Activated T-cell treated with anti-CD3 and anti-CD28 coated beads for 4 hours (primary cell): Measurements from ENCODE around the gene CYTIP.
A peak's percentile ranks its signal among the peaks of the same experiment; 100 is the strongest.

Experiments used
- DNase-seq: peaks from one replicate; pipeline ENCODE4 v3.0.0-alpha.2; 2020

CYTIP gene

GRCh38 chr2:157460897-157461296 lies 17.0 kb upstream of the CYTIP start:
- no peak for DNase-seq

- DNase-seq = no peak
These were observed 16.5 kb upstream of the CYTIP start for GRCh38 chr2:157460384-157460837.

GRCh38 chr2:157459486-157459885 lies 15.6 kb upstream of the CYTIP start:
- DNase-seq = no peak

GRCh38 chr2:157447741-157448140 lies 3.9 kb upstream of the CYTIP start:
- DNase-seq = no peak

- no peak for DNase-seq
These were observed 3.1 kb upstream of the CYTIP start for GRCh38 chr2:157447031-157447430.

GRCh38 chr2:157444641-157445040 lies 752 bp upstream of the CYTIP start:
- no peak for DNase-seq

GRCh38 chr2:157443090-157443489 lies 799 bp downstream of the CYTIP start:
- no peak for DNase-seq

GRCh38 chr2:157442636-157443035 lies 1.3 kb downstream of the CYTIP start:
- DNase-seq = no peak

- DNase-seq = no peak
These were observed 1.7 kb downstream of the CYTIP start for GRCh38 chr2:157442191-157442590.

GRCh38 chr2:157441072-157441454 lies 2.8 kb downstream of the CYTIP start:
- no peak for DNase-seq

- no peak for DNase-seq
These were observed 3.4 kb downstream of the CYTIP start for GRCh38 chr2:157440404-157441071.

- peak; percentile 44 for DNase-seq
These were observed 4.1 kb downstream of the CYTIP start for GRCh38 chr2:157439824-157440186.

- DNase-seq = no peak
These were observed 4.7 kb downstream of the CYTIP start for GRCh38 chr2:157438863-157439823.

- DNase-seq = no peak
These were observed 10.5 kb downstream of the CYTIP start for GRCh38 chr2:157433394-157433793.

- DNase-seq = no peak
These were observed 11.3 kb downstream of the CYTIP start for GRCh38 chr2:157432475-157433106.

- DNase-seq = no peak
These were observed 12.7 kb downstream of the CYTIP start for GRCh38 chr2:157431176-157431575.

- no peak for DNase-seq
These were observed 15.3 kb downstream of the CYTIP start for GRCh38 chr2:157428500-157429175.

GRCh38 chr2:157427922-157428303 lies 16.0 kb downstream of the CYTIP start:
- no peak for DNase-seq

- DNase-seq = no peak
These were observed 16.6 kb downstream of the CYTIP start for GRCh38 chr2:157427003-157427921.

GRCh38 chr2:157426477-157426994 lies 17.4 kb downstream of the CYTIP start:
- DNase-seq = no peak

- DNase-seq = no peak
These were observed 19.5 kb downstream of the CYTIP start for GRCh38 chr2:157424374-157424773.

- DNase-seq = no peak
These were observed 21.9 kb downstream of the CYTIP start for GRCh38 chr2:157421964-157422363.
